ENCODE results near the gene IDUA. TPM values are rescaled to one million over a fixed set of nuclear protein-coding genes. Genes with fewer than 3 reads are reported as not detected.

The IDUA gene
- total RNA-seq, 1 donor from 2014 or later = 37.2 TPM

- no peaks in the 10 kb centered on the region for H3K27me3 Mint-ChIP-seq
- no peak overlapping the region for H3K27ac Mint-ChIP-seq
- DNase-seq (ENCODE audit: extremely low spot score, unreplicated experiment) = no peak
- no peaks in the 10 kb centered on the region for H3K4me1 Mint-ChIP-seq (ENCODE audit: unreplicated experiment)
- TF ChIP-seq CTCF (conservative IDR thresholded peaks at IDR 0.05) = no peak
- H3K4me3 Mint-ChIP-seq = no peak overlapping the region
- no peaks in the 10 kb centered on the region for H3K9me3 Mint-ChIP-seq
- peaks cover 4% of the 10 kb centered on the region for H3K36me3 Mint-ChIP-seq
Observed at GRCh38 chr4:1022051-1022738, 35.4 kb downstream of the IDUA start.

GRCh38 chr4:1022739-1023066 is 35.9 kb downstream of the IDUA start:
- no peak overlapping the region for H3K4me3 Mint-ChIP-seq
- no peak overlapping the region for H3K27ac Mint-ChIP-seq
- no peaks in the 10 kb centered on the region for H3K4me1 Mint-ChIP-seq (ENCODE audit: unreplicated experiment)
- DNase-seq (ENCODE audit: extremely low spot score, unreplicated experiment) = no peak
- peaks cover 4% of the 10 kb centered on the region for H3K36me3 Mint-ChIP-seq
- TF ChIP-seq CTCF (conservative IDR thresholded peaks at IDR 0.05) = no peak
- H3K9me3 Mint-ChIP-seq = no peaks in the 10 kb centered on the region
- no peaks in the 10 kb centered on the region for H3K27me3 Mint-ChIP-seq

DNA sequence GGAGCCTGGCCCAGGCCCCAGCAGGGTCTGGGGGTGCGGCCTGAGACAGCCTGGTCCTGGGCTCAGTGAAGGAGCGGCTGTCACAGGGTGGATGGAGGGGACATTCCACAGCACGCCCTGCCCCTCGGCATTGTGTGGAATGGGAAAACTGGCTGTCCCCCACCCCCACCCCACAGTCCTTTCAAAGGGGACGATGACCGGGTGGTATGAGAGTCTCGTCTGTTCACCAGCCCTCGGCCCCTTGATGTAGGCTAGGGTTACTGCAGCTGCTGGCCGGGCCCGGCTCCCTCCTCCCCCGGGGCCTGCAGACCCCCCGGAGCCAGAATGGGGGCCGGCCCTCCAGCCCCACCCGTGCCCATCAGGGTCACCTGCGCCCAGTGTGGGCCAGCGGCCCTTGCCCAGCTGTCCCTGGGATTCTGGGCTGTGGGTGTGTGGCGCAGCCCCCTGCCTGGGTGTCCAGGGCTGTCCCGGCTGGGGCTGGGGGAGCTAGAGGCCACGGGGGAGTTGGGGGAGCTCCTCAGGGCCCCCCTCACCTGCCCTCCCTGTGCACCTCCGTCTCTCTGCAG is 36.3 kb downstream of the IDUA start:
- peaks cover 4% of the 10 kb centered on the region for H3K36me3 Mint-ChIP-seq
- no peak for DNase-seq (ENCODE audit: extremely low spot score, unreplicated experiment)
- no peak for TF ChIP-seq CTCF (conservative IDR thresholded peaks at IDR 0.05)
- no peaks in the 10 kb centered on the region for H3K4me1 Mint-ChIP-seq (ENCODE audit: unreplicated experiment)
- no peak overlapping the region for H3K27ac Mint-ChIP-seq
- H3K27me3 Mint-ChIP-seq = no peaks in the 10 kb centered on the region
- H3K4me3 Mint-ChIP-seq = no peak overlapping the region
- no peaks in the 10 kb centered on the region for H3K9me3 Mint-ChIP-seq

DNA sequence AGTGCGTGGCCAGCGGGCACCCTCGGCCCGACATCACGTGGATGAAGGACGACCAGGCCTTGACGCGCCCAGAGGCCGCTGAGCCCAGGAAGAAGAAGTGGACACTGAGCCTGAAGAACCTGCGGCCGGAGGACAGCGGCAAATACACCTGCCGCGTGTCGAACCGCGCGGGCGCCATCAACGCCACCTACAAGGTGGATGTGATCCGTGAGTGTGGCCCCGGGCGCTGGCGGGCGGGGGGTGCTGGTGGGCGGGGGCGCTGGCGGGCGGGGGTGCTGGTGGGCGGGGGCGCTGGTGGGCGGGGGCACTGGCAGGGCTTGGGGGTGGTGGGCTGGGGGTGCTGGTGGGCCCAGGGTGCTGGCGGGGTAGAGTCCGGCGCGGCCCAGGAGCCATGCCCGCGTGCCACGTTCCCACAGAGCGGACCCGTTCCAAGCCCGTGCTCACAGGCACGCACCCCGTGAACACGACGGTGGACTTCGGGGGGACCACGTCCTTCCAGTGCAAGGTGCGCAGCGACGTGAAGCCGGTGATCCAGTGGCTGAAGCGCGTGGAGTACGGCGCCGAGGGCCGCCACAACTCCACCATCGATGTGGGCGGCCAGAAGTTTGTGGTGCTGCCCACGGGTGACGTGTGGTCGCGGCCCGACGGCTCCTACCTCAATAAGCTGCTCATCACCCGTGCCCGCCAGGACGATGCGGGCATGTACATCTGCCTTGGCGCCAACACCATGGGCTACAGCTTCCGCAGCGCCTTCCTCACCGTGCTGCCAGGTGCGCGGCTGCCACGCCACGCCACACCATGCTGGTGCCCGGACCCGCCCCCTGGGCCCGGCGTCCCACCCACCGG is 37.3 kb downstream of the IDUA start:
- H3K9me3 Mint-ChIP-seq = no peaks in the 10 kb centered on the region
- no peak overlapping the region for H3K27ac Mint-ChIP-seq
- H3K36me3 Mint-ChIP-seq = peaks cover 4% of the 10 kb centered on the region
- H3K27me3 Mint-ChIP-seq = no peaks in the 10 kb centered on the region
- no peak for TF ChIP-seq CTCF (conservative IDR thresholded peaks at IDR 0.05)
- no peak overlapping the region for H3K4me3 Mint-ChIP-seq
- H3K4me1 Mint-ChIP-seq (ENCODE audit: unreplicated experiment) = no peaks in the 10 kb centered on the region
- no peak for DNase-seq (ENCODE audit: extremely low spot score, unreplicated experiment)

DNA sequence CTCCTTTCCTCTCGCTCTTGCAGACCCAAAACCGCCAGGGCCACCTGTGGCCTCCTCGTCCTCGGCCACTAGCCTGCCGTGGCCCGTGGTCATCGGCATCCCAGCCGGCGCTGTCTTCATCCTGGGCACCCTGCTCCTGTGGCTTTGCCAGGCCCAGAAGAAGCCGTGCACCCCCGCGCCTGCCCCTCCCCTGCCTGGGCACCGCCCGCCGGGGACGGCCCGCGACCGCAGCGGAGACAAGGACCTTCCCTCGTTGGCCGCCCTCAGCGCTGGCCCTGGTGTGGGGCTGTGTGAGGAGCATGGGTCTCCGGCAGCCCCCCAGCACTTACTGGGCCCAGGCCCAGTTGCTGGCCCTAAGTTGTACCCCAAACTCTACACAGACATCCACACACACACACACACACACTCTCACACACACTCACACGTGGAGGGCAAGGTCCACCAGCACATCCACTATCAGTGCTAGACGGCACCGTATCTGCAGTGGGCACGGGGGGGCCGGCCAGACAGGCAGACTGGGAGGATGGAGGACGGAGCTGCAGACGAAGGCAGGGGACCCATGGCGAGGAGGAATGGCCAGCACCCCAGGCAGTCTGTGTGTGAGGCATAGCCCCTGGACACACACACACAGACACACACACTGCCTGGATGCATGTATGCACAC is 38.2 kb downstream of the IDUA start:
- Mint-ChIP-seq H3K9me3 (no peaks in the 10 kb centered on the region), H3K36me3 (peaks cover 4% of the 10 kb centered on the region), H3K4me3 (no peak overlapping the region), H3K27ac (no peak overlapping the region), H3K27me3 (no peaks in the 10 kb centered on the region), H3K4me1 (ENCODE audit: unreplicated experiment) (no peaks in the 10 kb centered on the region)
- TF ChIP-seq CTCF (conservative IDR thresholded peaks at IDR 0.05) = no peak
- DNase-seq (ENCODE audit: extremely low spot score, unreplicated experiment) = no peak
